ENCODE results near the gene FTO. TPM values are rescaled to one million over a fixed set of nuclear protein-coding genes. Genes with fewer than 3 reads are reported as not detected.

The FTO gene
- total RNA-seq, 2 donors from 2014 or later: 44.0 to 51.5 TPM

- ATAC-seq (replicated peaks in 1 of 2) (no peak), DNase-seq (no peak)
- Mint-ChIP-seq H3K4me3 (no peak overlapping the region), H3K27me3 (ENCODE audit: low read depth) (no peaks in the 10 kb centered on the region), H3K27ac (no peak overlapping the region), H3K9me3 (no peaks in the 10 kb centered on the region), H3K4me1 (ENCODE audit: low read depth) (peaks cover 4% of the 10 kb centered on the region), H3K36me3 (ENCODE audit: insufficient read depth in 2 of 2) (no peaks in the 10 kb centered on the region)
Observed at GRCh38 chr16:54075446-54075845, 371.5 kb downstream of the FTO start.

GRCh38 chr16:54076006-54076504 lies 372.1 kb downstream of the FTO start:
- Mint-ChIP-seq H3K9me3 (no peaks in the 10 kb centered on the region), H3K4me3 (no peak overlapping the region), H3K36me3 (ENCODE audit: insufficient read depth in 2 of 2) (no peaks in the 10 kb centered on the region), H3K27me3 (ENCODE audit: low read depth) (no peaks in the 10 kb centered on the region), H3K4me1 (ENCODE audit: low read depth) (peaks cover 4% of the 10 kb centered on the region), H3K27ac (no peak overlapping the region)
- DNase-seq (no peak), ATAC-seq (replicated peaks in 1 of 2) (no peak)

- no peaks in the 10 kb centered on the region for H3K36me3 Mint-ChIP-seq (ENCODE audit: insufficient read depth in 2 of 2)
- no peak overlapping the region for H3K4me3 Mint-ChIP-seq
- H3K27me3 Mint-ChIP-seq (ENCODE audit: low read depth): no peaks in the 10 kb centered on the region
- H3K9me3 Mint-ChIP-seq: no peaks in the 10 kb centered on the region
- H3K27ac Mint-ChIP-seq: no peak overlapping the region
- ATAC-seq (replicated peaks in 1 of 2): no peak
- H3K4me1 Mint-ChIP-seq (ENCODE audit: low read depth): peaks cover 4% of the 10 kb centered on the region
- DNase-seq: no peak
Observed at GRCh38 chr16:54077050-54077821, 373.3 kb downstream of the FTO start.

GRCh38 chr16:54080524-54081008 lies 376.6 kb downstream of the FTO start:
- no peak overlapping the region for H3K4me3 Mint-ChIP-seq
- ATAC-seq (replicated peaks in 1 of 2) (no peak), DNase-seq (no peak)
- H3K9me3 Mint-ChIP-seq: no peaks in the 10 kb centered on the region
- H3K36me3 Mint-ChIP-seq (ENCODE audit: insufficient read depth in 2 of 2): no peaks in the 10 kb centered on the region
- peaks cover 4% of the 10 kb centered on the region for H3K4me1 Mint-ChIP-seq (ENCODE audit: low read depth)
- H3K27ac Mint-ChIP-seq: no peak overlapping the region
- H3K27me3 Mint-ChIP-seq (ENCODE audit: low read depth): no peaks in the 10 kb centered on the region

- no peak for DNase-seq
- Mint-ChIP-seq H3K4me3 (no peak overlapping the region), H3K4me1 (ENCODE audit: low read depth) (no peaks in the 10 kb centered on the region), H3K9me3 (no peaks in the 10 kb centered on the region), H3K27me3 (ENCODE audit: low read depth) (no peaks in the 10 kb centered on the region), H3K27ac (no peak overlapping the region), H3K36me3 (ENCODE audit: insufficient read depth in 2 of 2) (no peaks in the 10 kb centered on the region)
- ATAC-seq (replicated peaks in 1 of 2): no peak
Observed at GRCh38 chr16:54086791-54087190, 382.8 kb downstream of the FTO start.

- H3K36me3 Mint-ChIP-seq (ENCODE audit: insufficient read depth in 2 of 2): peaks cover 4 to 8% of the 10 kb centered on the region in 2 donors
- no peaks in the 10 kb centered on the region for H3K27me3 Mint-ChIP-seq (ENCODE audit: low read depth)
- DNase-seq (no peak), ATAC-seq (replicated peaks in 1 of 2) (no peak)
- H3K9me3 Mint-ChIP-seq: peaks cover 0 to 4% of the 10 kb centered on the region in 2 donors
- no peak overlapping the region for H3K4me3 Mint-ChIP-seq
- no peak overlapping the region for H3K27ac Mint-ChIP-seq
- no peaks in the 10 kb centered on the region for H3K4me1 Mint-ChIP-seq (ENCODE audit: low read depth)
Observed at GRCh38 chr16:54090602-54091001, 386.6 kb downstream of the FTO start.

GRCh38 chr16:54093281-54093680 lies 389.3 kb downstream of the FTO start:
- no peaks in the 10 kb centered on the region for H3K27me3 Mint-ChIP-seq (ENCODE audit: low read depth)
- no peak for DNase-seq
- no peak overlapping the region for H3K27ac Mint-ChIP-seq
- peaks cover 4 to 10% of the 10 kb centered on the region in 2 donors for H3K36me3 Mint-ChIP-seq (ENCODE audit: insufficient read depth in 2 of 2)
- ATAC-seq (replicated peaks in 1 of 2): no peak
- no peak overlapping the region for H3K4me3 Mint-ChIP-seq
- H3K9me3 Mint-ChIP-seq: peaks cover 0 to 4% of the 10 kb centered on the region in 2 donors
- H3K4me1 Mint-ChIP-seq (ENCODE audit: low read depth): no peaks in the 10 kb centered on the region

GRCh38 chr16:54094641-54095040 lies 390.7 kb downstream of the FTO start:
- H3K27ac Mint-ChIP-seq: no peak overlapping the region
- H3K9me3 Mint-ChIP-seq: peaks cover 0 to 4% of the 10 kb centered on the region in 2 donors
- no peak overlapping the region for H3K4me3 Mint-ChIP-seq
- H3K27me3 Mint-ChIP-seq (ENCODE audit: low read depth): no peaks in the 10 kb centered on the region
- DNase-seq (no peak), ATAC-seq (replicated peaks in 1 of 2) (no peak)
- peaks cover 4 to 10% of the 10 kb centered on the region in 2 donors for H3K36me3 Mint-ChIP-seq (ENCODE audit: insufficient read depth in 2 of 2)
- H3K4me1 Mint-ChIP-seq (ENCODE audit: low read depth): no peaks in the 10 kb centered on the region

- Mint-ChIP-seq H3K9me3 (peaks cover 0 to 4% of the 10 kb centered on the region in 2 donors), H3K27ac (no peak overlapping the region), H3K4me3 (no peak overlapping the region), H3K36me3 (ENCODE audit: insufficient read depth in 2 of 2) (peaks cover 4 to 10% of the 10 kb centered on the region in 2 donors), H3K4me1 (ENCODE audit: low read depth) (no peaks in the 10 kb centered on the region), H3K27me3 (ENCODE audit: low read depth) (no peaks in the 10 kb centered on the region)
- ATAC-seq (replicated peaks in 1 of 2) (no peak), DNase-seq (no peak)
Observed at GRCh38 chr16:54096607-54097006, 392.7 kb downstream of the FTO start.

GRCh38 chr16:54097774-54098173 lies 393.8 kb downstream of the FTO start:
- peaks cover 0 to 4% of the 10 kb centered on the region in 2 donors for H3K9me3 Mint-ChIP-seq
- no peaks in the 10 kb centered on the region for H3K4me1 Mint-ChIP-seq (ENCODE audit: low read depth)
- H3K36me3 Mint-ChIP-seq (ENCODE audit: insufficient read depth in 2 of 2): peaks cover 4 to 10% of the 10 kb centered on the region in 2 donors
- H3K27me3 Mint-ChIP-seq (ENCODE audit: low read depth): no peaks in the 10 kb centered on the region
- no peak for ATAC-seq (replicated peaks in 1 of 2)
- DNase-seq: no peak
- no peak overlapping the region for H3K4me3 Mint-ChIP-seq
- no peak overlapping the region for H3K27ac Mint-ChIP-seq

- Mint-ChIP-seq H3K27ac (no peak overlapping the region), H3K4me3 (no peak overlapping the region), H3K9me3 (peaks cover 0 to 4% of the 10 kb centered on the region in 2 donors), H3K36me3 (ENCODE audit: insufficient read depth in 2 of 2) (peaks cover 4 to 10% of the 10 kb centered on the region in 2 donors), H3K27me3 (ENCODE audit: low read depth) (no peaks in the 10 kb centered on the region), H3K4me1 (ENCODE audit: low read depth) (no peaks in the 10 kb centered on the region)
- DNase-seq: no peak
- ATAC-seq (replicated peaks in 1 of 2): no peak
Observed at GRCh38 chr16:54098247-54098646, 394.3 kb downstream of the FTO start.

GRCh38 chr16:54099627-54100026 lies 395.7 kb downstream of the FTO start:
- Mint-ChIP-seq H3K4me1 (ENCODE audit: low read depth) (no peaks in the 10 kb centered on the region), H3K27me3 (ENCODE audit: low read depth) (no peaks in the 10 kb centered on the region), H3K9me3 (peaks cover 0 to 4% of the 10 kb centered on the region in 2 donors), H3K36me3 (ENCODE audit: insufficient read depth in 2 of 2) (peaks cover 4 to 6% of the 10 kb centered on the region in 2 donors), H3K27ac (no peak overlapping the region), H3K4me3 (no peak overlapping the region)
- ATAC-seq (replicated peaks in 1 of 2) (no peak), DNase-seq (no peak)

GRCh38 chr16:54102888-54103866 lies 399.2 kb downstream of the FTO start:
- no peak overlapping the region for H3K27ac Mint-ChIP-seq
- no peaks in the 10 kb centered on the region for H3K27me3 Mint-ChIP-seq (ENCODE audit: low read depth)
- no peaks in the 10 kb centered on the region for H3K36me3 Mint-ChIP-seq (ENCODE audit: insufficient read depth in 2 of 2)
- H3K9me3 Mint-ChIP-seq: no peaks in the 10 kb centered on the region
- ATAC-seq (replicated peaks in 1 of 2) (no peak), DNase-seq (no peak)
- H3K4me3 Mint-ChIP-seq: no peak overlapping the region
- no peaks in the 10 kb centered on the region for H3K4me1 Mint-ChIP-seq (ENCODE audit: low read depth)
